Epithelial cell of proximal tubule (primary cell): ENCODE results near the gene F5. TPM values are rescaled to one million over a fixed set of nuclear protein-coding genes. Genes with fewer than 3 reads are reported as not detected.

Experiments used
- DNase-seq: peaks from one replicate; pipeline ENCODE4 v3.0.0-alpha.2; 2011; ENCODE audit warnings: low read depth
- H3K4me3 ChIP-seq: 2 replicates; pipeline ENCODE4 v1.5.1; 2011; ENCODE audit warnings: low read depth, mild to moderate bottlenecking, low read length
- CTCF ChIP-seq: conservative IDR thresholded peaks from 2 replicates; pipeline ENCODE4 v1.5.1; 2012; ENCODE audit warnings: low read depth, mild to moderate bottlenecking, low read length
- total RNA-seq: library from RNA; depleted of rRNA; stranded (reverse); fragments of >200 nt; gene quantifications from 2 replicates; pipeline ENCODE4 v1.2.3, GENCODE V29; 2015

F5 gene
- total RNA-seq, 1 donor from 2014 or later: not detected

- no peak for TF ChIP-seq CTCF
- DNase-seq: no peak
- peak overlapping the region; percentile 71 for H3K4me3 ChIP-seq
Measured at GRCh38 chr1:169487133-169487532, 99.1 kb downstream of the F5 start.

- DNase-seq: peak; percentile 71
- no peak for TF ChIP-seq CTCF
- H3K4me3 ChIP-seq: peak overlapping the region; percentile 71
Measured at GRCh38 chr1:169486281-169487051, 99.8 kb downstream of the F5 start.

GRCh38 chr1:169485431-169486280 lies 100.6 kb downstream of the F5 start, which contains the start of gene SLC19A2:
SLC19A2 (minus strand) TSS chr1:169485944; CDS start chr1:169485766, 178 bp downstream.
- peak; percentile 27 for TF ChIP-seq CTCF
- peak within 1 kb of the TSS; percentile 71 for H3K4me3 ChIP-seq

GRCh38 chr1:169484683-169485430 lies 101.4 kb downstream of the F5 start:
- no peak for TF ChIP-seq CTCF
- DNase-seq: no peak
- peak overlapping the region; percentile 71 for H3K4me3 ChIP-seq

More at GRCh38 chr1:169485431-169486280, 100.6 kb downstream of the F5 start, which contains the start of gene SLC19A2:
- DNase-seq: peak; percentile 85

GRCh38 chr1:169484101-169484500 lies 102.2 kb downstream of the F5 start:
- TF ChIP-seq CTCF: no peak
- peak overlapping the region; percentile 71 for H3K4me3 ChIP-seq
- no peak for DNase-seq

GRCh38 chr1:169483500-169483966 lies 102.7 kb downstream of the F5 start:
- TF ChIP-seq CTCF: no peak
- DNase-seq: peak; percentile 79
- H3K4me3 ChIP-seq: peak overlapping the region; percentile 71
